Measurements from ENCODE around the gene NCK2. TPM values are rescaled to one million over a fixed set of nuclear protein-coding genes. Genes with fewer than 3 reads are reported as not detected.

The NCK2 gene
- total and polyA plus RNA-seq, 4 donors = 19.3 to 54.4 (median 33.9) TPM

DNA sequence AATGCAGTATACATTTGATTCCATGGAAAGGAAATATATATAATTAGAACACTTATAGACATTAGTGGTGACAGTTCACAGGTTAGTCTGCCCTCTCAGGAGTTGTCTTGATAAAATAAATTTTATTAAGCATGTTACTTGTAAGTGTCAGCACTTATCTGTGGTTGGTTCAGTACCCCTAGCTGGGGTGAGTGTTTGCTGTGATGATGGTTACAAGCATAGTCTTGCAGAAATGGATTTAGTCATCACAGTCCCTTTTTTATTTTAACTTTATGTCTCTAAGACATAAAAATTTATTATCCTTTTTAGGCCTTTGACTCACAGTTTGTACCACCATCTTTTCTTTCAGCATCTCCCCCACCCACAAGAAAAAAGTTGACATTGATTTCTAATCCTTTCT is 52.1 kb downstream of the NCK2 start:
- no peak overlapping the region for H3K4me3 ChIP-seq
- peaks cover 0 to 2% (median 0%) of the 10 kb centered on the region in 4 donors for H3K9me3 ChIP-seq (ENCODE audit: control insufficient read depth in 4 of 4, insufficient read depth in 3 of 4, low read length in 3 of 4)
- TF ChIP-seq, protein P1, sequence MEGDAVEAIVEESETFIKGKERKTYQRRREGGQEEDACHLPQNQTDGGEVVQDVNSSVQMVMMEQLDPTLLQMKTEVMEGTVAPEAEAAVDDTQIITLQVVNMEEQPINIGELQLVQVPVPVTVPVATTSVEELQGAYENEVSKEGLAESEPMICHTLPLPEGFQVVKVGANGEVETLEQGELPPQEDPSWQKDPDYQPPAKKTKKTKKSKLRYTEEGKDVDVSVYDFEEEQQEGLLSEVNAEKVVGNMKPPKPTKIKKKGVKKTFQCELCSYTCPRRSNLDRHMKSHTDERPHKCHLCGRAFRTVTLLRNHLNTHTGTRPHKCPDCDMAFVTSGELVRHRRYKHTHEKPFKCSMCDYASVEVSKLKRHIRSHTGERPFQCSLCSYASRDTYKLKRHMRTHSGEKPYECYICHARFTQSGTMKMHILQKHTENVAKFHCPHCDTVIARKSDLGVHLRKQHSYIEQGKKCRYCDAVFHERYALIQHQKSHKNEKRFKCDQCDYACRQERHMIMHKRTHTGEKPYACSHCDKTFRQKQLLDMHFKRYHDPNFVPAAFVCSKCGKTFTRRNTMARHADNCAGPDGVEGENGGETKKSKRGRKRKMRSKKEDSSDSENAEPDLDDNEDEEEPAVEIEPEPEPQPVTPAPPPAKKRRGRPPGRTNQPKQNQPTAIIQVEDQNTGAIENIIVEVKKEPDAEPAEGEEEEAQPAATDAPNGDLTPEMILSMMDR (IDR thresholded peaks at IDR 0.05; ENCODE audit: control extremely low read depth, extremely low read depth) = no peak
- H3K36me3 ChIP-seq (ENCODE audit: control insufficient read depth in 4 of 4, insufficient read depth in 4 of 4, low read length in 4 of 4) = no peaks in the 10 kb centered on the region
- H3K27ac ChIP-seq (ENCODE audit: low read depth in 1 of 2, low read length in 1 of 2) = no peak overlapping the region
- DNase-seq (no peak), ATAC-seq (ENCODE audit: insufficient read depth, low FRiP score) (no peak)
- H3K27me3 ChIP-seq (ENCODE audit: control insufficient read depth in 3 of 3, insufficient read depth in 3 of 3, low read length in 2 of 3) = no peaks in the 10 kb centered on the region
- H3K4me1 ChIP-seq (ENCODE audit: control insufficient read depth in 5 of 5, insufficient read depth in 5 of 5, low read length in 5 of 5) = peaks cover 3 to 34% (median 25%) of the 10 kb centered on the region in 5 donors
- no peak overlapping the region for H3K9ac ChIP-seq (ENCODE audit: insufficient read depth in 1 of 2, low read length in 2 of 2)

DNA sequence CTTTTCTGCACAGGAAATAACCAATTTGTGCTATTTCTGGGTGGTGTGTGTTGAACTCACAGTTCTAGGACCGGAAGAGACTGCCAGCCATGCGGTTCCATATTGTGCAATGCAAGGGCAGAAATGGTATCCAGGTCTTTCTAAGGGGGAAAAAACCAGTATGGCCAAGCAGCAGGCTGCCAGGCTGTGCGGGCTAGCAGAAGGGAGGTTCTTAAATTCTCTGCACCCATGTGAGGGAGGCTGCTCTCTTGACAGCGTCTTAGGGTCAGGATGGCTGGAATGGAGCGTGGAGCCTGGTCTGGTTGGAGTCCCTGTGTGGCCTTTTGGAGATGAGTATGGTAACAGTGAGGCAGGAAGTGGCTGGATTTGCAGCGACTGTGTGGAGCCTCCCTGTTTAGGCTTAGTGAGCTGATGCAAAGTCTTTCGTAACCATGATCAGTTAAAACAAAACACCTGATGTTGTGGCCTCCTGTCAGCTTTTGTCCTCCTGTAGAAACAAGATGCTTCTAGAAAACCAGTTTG is 52.6 kb downstream of the NCK2 start:
- DNase-seq (peak in 1 of 3 donors; percentile 64), ATAC-seq (ENCODE audit: insufficient read depth, low FRiP score) (no peak)
- H3K4me1 ChIP-seq (ENCODE audit: control insufficient read depth in 5 of 5, insufficient read depth in 5 of 5, low read length in 5 of 5) = peaks cover 3 to 34% (median 29%) of the 10 kb centered on the region in 5 donors
- TF ChIP-seq, protein P1 (IDR thresholded peaks at IDR 0.05; ENCODE audit: control extremely low read depth, extremely low read depth) = no peak
- H3K9ac ChIP-seq (ENCODE audit: insufficient read depth in 1 of 2, low read length in 2 of 2) = no peak overlapping the region
- 24 to 46% methylated on average over 7 of the region's 7 CpGs for WGBS, 2 donors
- no peaks in the 10 kb centered on the region for H3K27me3 ChIP-seq (ENCODE audit: control insufficient read depth in 3 of 3, insufficient read depth in 3 of 3, low read length in 2 of 3)
- peak overlapping the region in 1 of 2 donors; percentile 75 for H3K27ac ChIP-seq (ENCODE audit: low read depth in 1 of 2, low read length in 1 of 2)
- no peaks in the 10 kb centered on the region for H3K36me3 ChIP-seq (ENCODE audit: control insufficient read depth in 4 of 4, insufficient read depth in 4 of 4, low read length in 4 of 4)
- peaks cover 0 to 2% (median 0%) of the 10 kb centered on the region in 4 donors for H3K9me3 ChIP-seq (ENCODE audit: control insufficient read depth in 4 of 4, insufficient read depth in 3 of 4, low read length in 3 of 4)
- no peak overlapping the region for H3K4me3 ChIP-seq

DNA sequence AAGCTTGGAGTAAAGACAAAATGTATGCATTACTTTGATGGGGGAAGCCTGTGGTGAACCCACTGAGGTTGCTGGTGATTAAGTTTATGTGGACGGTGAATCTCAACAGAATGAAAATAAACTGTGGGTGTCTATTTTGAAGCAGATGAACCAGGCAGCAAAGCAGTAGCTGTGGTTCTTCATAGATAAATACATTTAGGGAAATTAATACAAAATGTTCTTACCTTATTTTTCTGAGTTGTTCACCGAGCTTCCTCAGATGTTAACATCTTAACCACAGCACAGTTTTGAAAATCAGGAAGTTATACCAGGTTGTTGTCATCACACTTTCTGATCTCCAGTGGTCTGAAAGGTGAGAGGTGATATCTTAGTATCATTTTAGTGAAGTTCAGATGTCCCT is 53.9 kb downstream of the NCK2 start:
- Histone ChIP-seq H3K9me3 (ENCODE audit: control insufficient read depth in 4 of 4, insufficient read depth in 3 of 4, low read length in 3 of 4) (peaks cover 0 to 2% (median 0%) of the 10 kb centered on the region in 4 donors), H3K36me3 (ENCODE audit: control insufficient read depth in 4 of 4, insufficient read depth in 4 of 4, low read length in 4 of 4) (no peaks in the 10 kb centered on the region), H3K27ac (ENCODE audit: low read depth in 1 of 2, low read length in 1 of 2) (no peak overlapping the region), H3K4me3 (no peak overlapping the region), H3K9ac (ENCODE audit: insufficient read depth in 1 of 2, low read length in 2 of 2) (no peak overlapping the region), H3K4me1 (ENCODE audit: control insufficient read depth in 5 of 5, insufficient read depth in 5 of 5, low read length in 5 of 5) (peaks cover 3 to 42% (median 32%) of the 10 kb centered on the region in 5 donors), H3K27me3 (ENCODE audit: control insufficient read depth in 3 of 3, insufficient read depth in 3 of 3, low read length in 2 of 3) (no peaks in the 10 kb centered on the region)
- WGBS, 2 donors = 37 to 57% methylated on average over 2 of the region's 2 CpGs
- ATAC-seq (ENCODE audit: insufficient read depth, low FRiP score) (no peak), DNase-seq (no peak)
- TF ChIP-seq, protein P1 (IDR thresholded peaks at IDR 0.05; ENCODE audit: control extremely low read depth, extremely low read depth) = no peak
